Mucosa of descending colon (tissue), 3 donors: ENCODE measurements around the gene SLC16A13. TPM values are rescaled to one million over a fixed set of nuclear protein-coding genes. Genes with fewer than 3 reads are reported as not detected.
"Not testable (repeated sequence)": the region's sequence is repeated elsewhere in the genome, so short reads cannot be mapped to it uniquely, and the experiment has no call there.

Experiments
- ATAC-seq: fragments of 200-7000 bp; cut with Tn5 transposase; one replicate; pipeline ENCODE4 v1.9.1; 2020; ENCODE audit warnings: mild to moderate bottlenecking, moderate library complexity
- DNase-seq, 3 donors: peaks; one replicate each; pipeline ENCODE4 v3.0.0-alpha.2; 2020
- H3K36me3 ChIP-seq: fragments of 200-600 bp; one replicate; pipeline ENCODE4 v1.8.0; 2021; ENCODE audit warnings: low read depth, mild to moderate bottlenecking
- H3K4me1 ChIP-seq: fragments of 200-600 bp; one replicate; pipeline ENCODE4 v1.8.0; 2021; ENCODE audit warnings: low read depth, mild to moderate bottlenecking
- H3K4me3 ChIP-seq: fragments of 200-600 bp; one replicate; pipeline ENCODE4 v1.8.0; 2021; ENCODE audit warnings: mild to moderate bottlenecking
- H3K9me3 ChIP-seq: fragments of 200-600 bp; one replicate; pipeline ENCODE4 v1.8.0; 2021; ENCODE audit warnings: mild to moderate bottlenecking
- intact Hi-C, 2 donors: fragments of 100-400 bp; cut with DNase I in 1 of 2; cut with micrococcal nuclease in 1 of 2; formaldehyde crosslinking; loops; one replicate each; pipeline versions ENCODE4 v1.11.0 to v1.11.1; 2022; cut with DNase I, micrococcal nuclease
- long read RNA-seq, 2 donors: library from polyadenylated mRNA; unstranded; transcript quantifications; one replicate each; pipeline ENCODE4 v2.0.0, GENCODE V29; 2019 to 2021
- total RNA-seq, 3 donors: library from RNA; stranded (reverse); fragmentation: NEBNext Ultra II Directional in 2 of 3; extraction: Animal tissue kit (Norgen Biotek cat#: 25700) in 2 of 3; gene quantifications; one replicate each; pipeline versions ENCODE4 v1.2.1 to v1.2.4, GENCODE V29; 2021 to 2023
- TF ChIP-seq, protein P1 (sequence below): fragments of 200-600 bp; IDR thresholded peaks from one replicate; pipeline ENCODE4 v1.8.0; 2022; ENCODE audit warnings: antibody characterized with exemption, mild to moderate bottlenecking
- donor health status: DM: no; HTN: no; CAD: no; lungs with moderate emphysema.
- donor health status: DM: no; HTN: no; CAD: no.
- donor health status: DM: no; HTN: yes; CAD: no.

SLC16A13 gene, protein sequence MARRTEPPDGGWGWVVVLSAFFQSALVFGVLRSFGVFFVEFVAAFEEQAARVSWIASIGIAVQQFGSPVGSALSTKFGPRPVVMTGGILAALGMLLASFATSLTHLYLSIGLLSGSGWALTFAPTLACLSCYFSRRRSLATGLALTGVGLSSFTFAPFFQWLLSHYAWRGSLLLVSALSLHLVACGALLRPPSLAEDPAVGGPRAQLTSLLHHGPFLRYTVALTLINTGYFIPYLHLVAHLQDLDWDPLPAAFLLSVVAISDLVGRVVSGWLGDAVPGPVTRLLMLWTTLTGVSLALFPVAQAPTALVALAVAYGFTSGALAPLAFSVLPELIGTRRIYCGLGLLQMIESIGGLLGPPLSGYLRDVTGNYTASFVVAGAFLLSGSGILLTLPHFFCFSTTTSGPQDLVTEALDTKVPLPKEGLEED
- total RNA-seq = 1 to 10 TPM; 3.8 to 7.3 (median 6.6) TPM
- long read RNA-seq, donor 1, partial matches to known transcripts = 0 of 2 reads
- long read RNA-seq, donor 1, other reads (novel, unspliced or antisense) = 0 of 2 reads
- long read RNA-seq, donor 2, partial matches to known transcripts = 1 of 5 reads
- long read RNA-seq, donor 2, other reads (novel, unspliced or antisense) = 0 of 5 reads

DNA sequence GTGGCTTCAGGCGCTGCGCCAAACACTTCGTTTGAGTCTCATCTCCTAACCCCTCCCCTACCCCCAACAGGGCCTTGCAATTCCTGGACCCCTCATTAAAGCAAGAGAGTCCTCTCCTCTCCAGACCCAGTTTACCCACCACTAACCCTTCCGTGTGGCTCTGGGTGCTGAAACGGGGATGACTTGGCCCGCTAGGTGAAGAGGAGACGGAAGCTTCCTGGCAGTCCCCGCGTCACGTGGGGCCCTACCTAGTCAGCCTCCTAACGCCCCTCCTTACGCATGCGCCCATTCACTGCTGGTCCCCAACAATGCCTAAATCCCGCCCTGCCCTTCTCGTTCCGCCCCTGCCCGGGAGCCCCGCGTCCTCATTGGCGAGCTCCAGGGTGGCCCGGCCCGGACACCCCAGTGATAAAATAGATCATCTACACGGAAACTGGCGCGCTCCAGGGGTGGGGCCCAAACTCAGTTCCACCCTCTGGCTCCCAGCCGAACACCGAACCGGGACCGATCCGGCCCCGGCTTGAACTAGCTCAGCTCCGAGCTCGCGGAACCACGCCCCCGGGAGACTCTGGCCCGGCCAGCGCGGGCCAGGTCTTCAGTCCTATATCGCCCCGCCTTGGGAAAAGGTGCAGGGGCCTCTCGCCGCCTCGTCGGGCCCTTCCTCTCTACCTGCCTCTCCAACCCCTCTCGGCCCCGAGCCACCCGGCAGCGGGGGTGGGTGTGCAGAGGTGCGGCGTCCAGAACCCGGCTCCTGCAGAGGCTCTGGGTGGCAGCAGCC, at the start of gene SLC16A13:
Gene SLC16A13, plus strand, starts transcription at position 425 of the 778 bp plus-strand sequence. CDS start 368 bp downstream, outside the sequence.
- no peaks in the 10 kb centered on the region for H3K36me3 ChIP-seq

DNA sequence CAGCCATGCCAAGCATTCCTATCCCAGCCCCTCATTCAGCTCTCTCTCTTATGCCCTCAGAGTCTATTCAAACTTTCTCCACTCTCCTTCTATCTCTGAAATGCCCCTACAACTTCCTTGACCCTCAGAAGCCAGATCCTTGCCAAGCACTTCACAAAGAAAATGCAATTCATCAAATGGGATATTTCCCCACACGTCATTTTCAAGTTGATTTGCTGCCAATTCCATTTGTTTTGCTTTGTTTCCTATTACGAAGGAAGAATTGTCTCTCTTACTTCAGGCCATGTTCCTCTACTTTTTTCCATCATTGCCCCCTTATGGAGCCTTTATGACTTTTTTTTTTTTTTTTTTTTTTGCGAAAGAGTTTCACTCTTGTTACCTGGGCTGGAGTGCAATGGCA, 49.1 kb upstream of the SLC16A13 start:
- Histone ChIP-seq H3K4me3 (no peak overlapping the region), H3K4me1 (no peaks in the 10 kb centered on the region), H3K36me3 (no peaks in the 10 kb centered on the region), H3K9me3 (no peaks in the 10 kb centered on the region)
- DNase-seq (no peak), ATAC-seq (no peak)
- TF ChIP-seq, protein P1, sequence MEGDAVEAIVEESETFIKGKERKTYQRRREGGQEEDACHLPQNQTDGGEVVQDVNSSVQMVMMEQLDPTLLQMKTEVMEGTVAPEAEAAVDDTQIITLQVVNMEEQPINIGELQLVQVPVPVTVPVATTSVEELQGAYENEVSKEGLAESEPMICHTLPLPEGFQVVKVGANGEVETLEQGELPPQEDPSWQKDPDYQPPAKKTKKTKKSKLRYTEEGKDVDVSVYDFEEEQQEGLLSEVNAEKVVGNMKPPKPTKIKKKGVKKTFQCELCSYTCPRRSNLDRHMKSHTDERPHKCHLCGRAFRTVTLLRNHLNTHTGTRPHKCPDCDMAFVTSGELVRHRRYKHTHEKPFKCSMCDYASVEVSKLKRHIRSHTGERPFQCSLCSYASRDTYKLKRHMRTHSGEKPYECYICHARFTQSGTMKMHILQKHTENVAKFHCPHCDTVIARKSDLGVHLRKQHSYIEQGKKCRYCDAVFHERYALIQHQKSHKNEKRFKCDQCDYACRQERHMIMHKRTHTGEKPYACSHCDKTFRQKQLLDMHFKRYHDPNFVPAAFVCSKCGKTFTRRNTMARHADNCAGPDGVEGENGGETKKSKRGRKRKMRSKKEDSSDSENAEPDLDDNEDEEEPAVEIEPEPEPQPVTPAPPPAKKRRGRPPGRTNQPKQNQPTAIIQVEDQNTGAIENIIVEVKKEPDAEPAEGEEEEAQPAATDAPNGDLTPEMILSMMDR = no peak
- intact Hi-C loops = no loop called here

More for the DNA sequence above, at the start of gene SLC16A13:
- TF ChIP-seq, protein P1 = no peak
- ATAC-seq (peak; percentile 98), DNase-seq (peak; percentile 98 to 99 (median 98))
- Histone ChIP-seq H3K4me3 (peak within 1 kb of the TSS; percentile 35), H3K9me3 (no peaks in the 10 kb centered on the region), H3K4me1 (peaks cover 15% of the 10 kb centered on the region)
- intact Hi-C loops = no loop called here

DNA sequence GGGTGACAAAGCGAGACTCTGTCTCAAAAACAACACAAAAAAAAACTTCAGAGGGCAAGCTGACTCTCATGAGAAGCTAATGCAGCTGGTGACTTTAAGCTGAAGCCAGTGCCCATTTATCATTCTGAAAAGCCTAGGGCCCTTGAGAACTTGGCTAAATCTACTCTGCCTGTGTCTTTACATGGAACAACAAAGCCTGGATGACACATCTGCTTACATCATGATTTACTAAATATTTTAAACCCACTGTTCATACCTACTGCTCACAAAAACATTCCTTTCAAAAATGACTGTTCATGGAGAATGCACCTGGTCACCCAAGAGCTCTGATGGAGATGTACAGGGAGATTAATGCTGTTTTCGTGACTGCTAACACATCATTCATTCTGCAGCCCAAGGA, 46.0 kb upstream of the SLC16A13 start:
- ATAC-seq (no peak), DNase-seq (no peak)
- Histone ChIP-seq H3K36me3 (no peaks in the 10 kb centered on the region), H3K4me3 (no peak overlapping the region), H3K9me3 (no peaks in the 10 kb centered on the region), H3K4me1 (no peaks in the 10 kb centered on the region)
- intact Hi-C loops = loop anchor here in 1 of 2 donors (10.0 kb wide), 1 partner anchor 325 kb away; no protein-coding TSS in a partner anchor
- TF ChIP-seq, protein P1 = no peak

DNA sequence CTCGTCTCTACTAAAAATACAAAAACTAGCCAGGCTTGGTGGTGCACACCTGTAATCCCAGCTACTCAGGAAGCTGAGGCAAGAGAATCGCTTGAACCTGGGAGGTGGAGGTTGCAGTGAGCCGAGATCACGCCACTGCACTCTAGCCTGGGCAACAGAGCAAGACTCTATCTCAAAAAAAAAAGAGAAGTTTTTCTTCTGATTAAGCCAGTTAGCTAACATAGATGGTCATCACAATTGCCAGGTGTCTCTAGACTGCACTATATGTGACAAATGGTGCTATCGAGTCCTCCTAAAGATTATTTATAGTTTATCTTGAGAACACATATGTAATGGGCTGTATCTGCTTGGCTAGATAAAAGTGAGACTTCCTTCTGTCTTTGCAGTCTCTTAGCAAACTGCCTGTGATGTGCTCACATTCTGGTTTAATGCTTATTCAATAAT, 42.2 kb upstream of the SLC16A13 start:
- ATAC-seq, DNase-seq, H3K36me3 ChIP-seq, H3K9me3 ChIP-seq, H3K4me3 ChIP-seq, H3K4me1 ChIP-seq: not testable (repeated sequence)
- intact Hi-C loops = loop anchor here in 1 of 2 donors (10.0 kb wide), 1 partner anchor 329 kb away; no protein-coding TSS in a partner anchor

DNA sequence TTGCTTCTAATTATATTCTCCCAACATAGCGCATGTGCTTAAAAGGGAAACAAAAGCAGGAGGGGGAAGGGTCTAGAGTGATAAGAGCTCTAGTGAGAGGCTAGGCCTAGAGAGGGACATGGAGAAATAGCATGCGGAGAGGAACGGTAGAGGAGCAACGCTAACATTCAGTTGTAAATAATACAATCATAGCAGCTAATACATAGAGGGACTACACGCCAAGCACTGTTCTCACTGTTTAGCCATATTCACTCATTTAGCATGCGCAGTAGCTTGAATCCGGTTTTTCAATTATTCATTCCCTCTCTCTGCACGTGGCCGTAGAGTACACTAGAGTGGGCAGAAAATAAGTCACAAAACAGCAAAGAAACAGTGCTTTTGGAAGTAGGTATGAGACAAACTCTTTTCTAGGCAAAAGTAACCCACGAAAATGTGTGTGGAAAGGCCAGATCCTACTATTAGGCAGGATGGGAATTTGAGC, 41.7 kb upstream of the SLC16A13 start:
- DNase-seq = no peak
- no peak for ATAC-seq

More for the DNA sequence above, 41.7 kb upstream of the SLC16A13 start:
- H3K4me3 ChIP-seq = no peak overlapping the region
- no peaks in the 10 kb centered on the region for H3K36me3 ChIP-seq
- H3K9me3 ChIP-seq = no peaks in the 10 kb centered on the region
- TF ChIP-seq, protein P1 = no peak
- intact Hi-C loops = loop anchor here in 1 of 2 donors (10.0 kb wide), 1 partner anchor 329 kb away; no protein-coding TSS in a partner anchor
- H3K4me1 ChIP-seq = no peaks in the 10 kb centered on the region
